GM18868 (cell line): ENCODE measurements around the gene TECPR2.

ENCODE experiments used
- ATAC-seq: cut with Tn5 transposase; IDR thresholded peaks from one replicate; pipeline ENCODE4 v1.9.1; 2021; ENCODE audit warnings: mild to moderate bottlenecking, moderate library complexity; ENCODE audit not compliant: unreplicated experiment

TECPR2 gene

DNA sequence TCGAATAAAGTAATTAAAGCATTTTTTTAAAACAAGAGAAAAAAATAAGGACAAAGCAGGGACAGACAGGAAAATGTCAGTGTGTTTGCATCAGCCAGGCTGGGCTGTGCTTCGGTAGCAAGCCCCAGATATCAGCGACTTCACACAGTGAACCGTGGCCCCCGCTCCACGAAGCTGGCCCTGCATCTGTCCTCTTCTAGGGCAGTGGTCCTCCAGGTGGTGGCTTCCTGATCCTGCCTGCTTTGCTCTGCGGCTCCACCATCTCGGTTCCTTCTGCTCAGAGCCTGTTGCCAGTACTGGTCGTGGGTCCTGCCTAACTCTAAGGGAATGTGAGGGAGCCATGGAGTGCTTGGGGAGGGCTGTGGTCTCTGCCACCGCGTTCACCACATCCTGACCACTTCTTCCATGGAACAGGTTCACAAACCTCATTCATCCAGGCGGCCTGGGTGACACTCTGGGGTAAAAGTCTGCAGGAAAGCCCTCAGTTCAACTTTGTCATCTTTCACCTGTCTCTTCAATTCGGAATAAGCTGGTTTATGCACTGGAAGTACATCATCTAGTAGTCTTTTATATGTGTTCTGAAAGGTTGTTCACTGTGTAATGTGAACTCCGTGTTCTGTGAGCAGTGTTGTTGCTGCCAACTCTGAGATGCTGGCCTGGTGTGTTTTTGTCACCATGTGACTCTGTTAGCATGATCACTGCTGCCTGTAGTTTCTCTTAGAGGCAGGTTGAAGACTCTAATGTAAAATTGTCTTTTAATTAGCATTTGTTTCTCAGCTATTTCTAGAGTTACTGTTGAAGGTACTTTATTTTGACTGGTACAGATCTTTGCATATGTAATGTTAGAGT lies 99.0 kb downstream of the TECPR2 start:
- ATAC-seq = no peak

DNA sequence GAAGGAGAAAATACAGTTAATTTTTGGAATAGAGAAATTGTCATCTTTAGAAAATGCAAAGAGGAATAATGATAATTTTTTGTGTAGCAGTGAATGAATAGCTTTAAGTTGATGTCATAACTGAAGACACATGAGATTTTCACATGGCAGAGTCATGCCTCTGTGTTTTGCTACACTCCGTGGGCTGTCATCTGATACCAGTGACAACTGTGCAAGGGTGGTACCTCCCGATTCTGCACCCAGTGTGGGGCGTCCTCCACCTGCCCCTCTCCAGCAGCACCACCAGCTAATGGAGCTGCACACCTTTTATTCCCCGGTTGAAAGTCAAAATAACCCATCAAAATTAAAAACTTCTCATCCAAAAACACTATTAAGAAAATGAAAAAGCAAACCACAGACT lies 99.7 kb downstream of the TECPR2 start:
- ATAC-seq = no peak

DNA sequence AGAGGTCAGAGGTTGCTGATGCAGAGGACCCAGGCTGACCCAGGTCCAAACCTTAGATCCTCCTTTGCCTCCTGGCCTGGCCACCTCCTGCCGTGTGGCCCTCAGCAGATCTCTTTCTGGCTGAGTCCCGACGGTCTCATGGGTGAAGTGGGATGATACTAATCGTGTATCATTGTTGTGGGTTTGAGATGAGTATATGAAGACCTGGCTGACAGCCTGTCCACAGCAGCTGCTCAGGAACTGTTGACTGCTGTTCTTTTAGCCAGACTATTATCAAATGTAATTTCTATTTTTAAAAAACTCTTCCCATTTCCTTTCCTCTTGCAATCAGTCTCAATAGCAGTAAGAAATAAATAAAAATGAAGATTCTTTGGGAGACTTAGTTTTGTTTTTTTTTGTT lies 101.3 kb downstream of the TECPR2 start:
- ATAC-seq = no peak

DNA sequence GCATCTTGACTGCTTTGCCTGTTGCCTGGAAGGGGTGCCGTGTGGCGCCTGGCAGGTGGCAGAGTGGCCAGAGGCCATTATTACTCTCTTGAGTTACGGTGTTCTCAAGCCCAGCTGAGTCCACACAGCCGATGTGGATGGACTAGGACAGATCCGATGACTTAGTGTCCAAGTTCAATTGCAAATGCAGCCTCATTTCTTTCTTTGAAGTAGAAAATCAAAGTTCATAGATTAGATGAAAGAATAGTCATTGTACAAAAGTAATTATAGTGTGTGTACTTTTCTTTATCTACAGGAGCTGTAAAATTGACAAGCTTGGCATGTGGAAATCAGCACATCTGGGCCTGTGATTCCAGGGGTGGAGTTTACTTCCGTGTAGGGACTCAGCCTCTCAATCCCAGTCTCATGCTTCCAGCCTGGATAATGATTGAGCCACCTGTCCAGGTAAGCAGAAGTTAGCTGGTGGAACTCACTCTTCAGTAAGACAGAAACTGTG lies 102.2 kb downstream of the TECPR2 start:
- no peak for ATAC-seq

DNA sequence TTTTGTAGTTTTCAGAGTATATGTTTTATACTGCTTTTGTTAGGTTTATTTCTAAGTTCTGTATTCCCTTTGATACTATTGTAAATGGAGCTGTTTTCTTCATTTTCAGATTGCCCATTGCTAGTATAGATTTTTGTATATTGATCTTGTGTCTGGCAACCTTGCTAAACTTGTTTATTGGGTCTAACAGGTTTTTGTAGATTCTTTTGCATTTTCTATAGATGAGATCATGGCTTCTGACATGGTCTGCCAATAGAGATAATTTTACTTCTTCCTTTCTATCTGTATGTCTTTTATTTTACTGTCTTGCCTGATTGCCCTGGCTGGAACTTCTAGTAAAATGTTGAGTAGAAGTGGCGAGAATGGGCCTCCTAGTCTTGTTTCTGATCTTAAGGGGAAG lies 106.5 kb downstream of the TECPR2 start:
- ATAC-seq = no peak

DNA sequence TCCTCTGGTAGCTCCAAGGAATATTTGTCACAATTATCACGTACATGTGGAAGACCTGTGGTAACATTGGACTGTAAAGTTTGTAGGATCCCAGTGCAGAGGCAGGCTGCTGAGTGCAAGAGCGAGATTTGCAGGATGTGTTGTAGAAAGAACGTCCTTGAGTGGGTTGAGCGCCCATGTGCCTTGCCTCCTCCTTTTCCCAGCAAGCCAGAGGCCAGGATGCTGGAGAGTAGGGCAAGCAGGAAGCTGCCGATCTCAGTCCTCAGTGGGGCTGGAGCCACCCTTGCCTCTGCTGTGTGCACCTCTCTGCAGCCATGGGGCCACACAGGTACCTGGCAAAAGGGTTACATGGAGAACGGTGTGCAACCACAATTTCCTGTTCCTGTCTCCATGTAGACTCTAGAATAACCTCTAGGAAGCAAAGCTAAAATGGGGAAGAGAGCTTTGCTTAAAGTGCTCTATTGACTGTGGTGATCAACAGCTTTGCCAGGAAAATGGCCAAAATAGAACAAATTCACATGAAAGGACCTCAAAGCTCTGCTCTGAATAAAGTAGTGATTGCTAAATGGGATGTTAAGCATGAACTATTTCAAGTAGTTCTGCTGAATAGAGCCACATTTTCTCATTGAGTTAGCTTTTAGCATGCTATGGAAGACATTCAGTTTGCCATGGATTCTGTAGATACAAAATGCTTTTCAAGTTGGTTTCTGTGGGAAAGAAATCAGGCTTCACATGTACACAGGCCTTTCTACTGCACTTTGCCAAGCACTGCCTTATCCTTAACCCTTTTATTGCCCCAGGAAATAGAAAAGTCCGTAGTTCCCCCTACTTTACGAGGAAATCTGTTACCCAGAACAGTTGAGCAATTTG lies 109.4 kb downstream of the TECPR2 start:
- ATAC-seq = no peak

DNA sequence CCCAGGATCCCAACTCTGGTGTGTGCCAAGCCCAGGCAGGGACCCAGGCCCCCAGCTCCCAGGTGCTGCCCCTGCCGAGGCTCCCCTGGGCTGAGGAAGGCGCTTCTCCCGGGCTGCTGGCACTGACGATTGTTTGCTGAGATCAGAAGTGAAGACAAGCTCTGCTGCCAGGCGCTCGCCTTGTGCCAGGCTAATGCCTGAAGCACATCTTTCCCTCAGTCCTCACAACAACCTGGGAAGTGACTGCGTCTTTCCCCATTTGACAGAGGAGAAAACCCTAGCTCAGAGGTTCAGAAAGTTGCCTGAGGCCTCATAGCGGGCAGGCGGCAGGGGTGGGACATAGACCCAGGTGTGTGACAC lies 110.0 kb downstream of the TECPR2 start:
- ATAC-seq = no peak

DNA sequence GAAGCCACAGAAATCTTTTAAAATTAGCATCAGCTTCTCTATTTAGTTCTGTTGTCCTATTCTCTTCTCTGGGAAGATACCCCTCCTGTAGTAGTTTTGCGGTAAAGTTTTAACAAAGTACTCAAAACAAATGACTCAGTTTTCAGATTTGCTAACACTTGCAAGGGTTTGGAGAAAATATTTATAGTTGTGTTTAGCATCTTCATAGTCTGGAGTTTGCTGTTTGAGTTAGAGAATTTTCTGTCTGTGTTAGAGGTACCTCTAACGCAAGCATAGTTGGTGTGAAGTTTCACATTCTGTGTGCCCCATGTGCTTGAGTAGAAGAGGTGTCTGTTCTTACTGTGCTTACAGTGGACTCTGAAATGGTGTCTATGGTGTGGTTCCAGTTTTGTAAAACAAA lies 110.8 kb downstream of the TECPR2 start:
- ATAC-seq = no peak

DNA sequence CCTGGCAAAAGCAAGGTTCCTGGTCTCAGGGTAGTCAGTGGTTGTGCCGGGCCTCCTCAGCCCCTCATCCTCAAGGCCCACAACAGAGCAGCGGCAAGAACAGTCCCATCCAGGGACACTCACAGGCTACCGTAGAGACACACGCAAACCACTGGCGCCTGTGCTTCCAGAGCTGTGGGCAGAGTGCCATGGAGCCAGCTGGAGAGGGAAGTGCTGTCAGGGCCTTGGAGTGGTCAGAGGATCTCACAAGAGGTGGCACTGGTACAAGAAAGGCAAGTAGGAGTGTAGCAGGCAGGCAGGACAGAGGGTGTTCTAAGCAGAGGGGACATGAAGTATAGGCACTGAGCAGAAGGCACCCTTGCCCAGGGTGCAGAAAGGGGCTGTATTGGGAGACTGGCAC lies 112.2 kb downstream of the TECPR2 start:
- no peak for ATAC-seq

DNA sequence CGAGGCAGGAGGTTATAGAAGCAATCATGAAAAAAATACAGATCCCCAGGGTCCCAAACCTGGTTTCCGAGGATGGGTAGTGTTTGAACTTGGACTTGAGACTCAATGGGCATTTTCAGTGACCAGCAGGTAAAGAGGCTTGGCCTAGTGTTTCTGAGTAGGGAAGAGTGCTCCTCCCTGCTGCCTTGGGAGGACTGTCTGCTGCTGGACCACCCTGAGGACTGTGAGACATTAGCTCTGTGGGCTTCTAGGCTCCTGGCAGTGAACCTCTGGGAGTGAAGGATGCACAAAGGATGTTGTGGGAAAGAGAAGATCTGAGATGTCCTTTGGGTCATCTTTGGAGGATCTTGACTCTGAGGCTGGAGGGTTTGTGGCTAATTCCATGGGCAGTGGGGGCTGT lies 116.4 kb downstream of the TECPR2 start:
- no peak for ATAC-seq

DNA sequence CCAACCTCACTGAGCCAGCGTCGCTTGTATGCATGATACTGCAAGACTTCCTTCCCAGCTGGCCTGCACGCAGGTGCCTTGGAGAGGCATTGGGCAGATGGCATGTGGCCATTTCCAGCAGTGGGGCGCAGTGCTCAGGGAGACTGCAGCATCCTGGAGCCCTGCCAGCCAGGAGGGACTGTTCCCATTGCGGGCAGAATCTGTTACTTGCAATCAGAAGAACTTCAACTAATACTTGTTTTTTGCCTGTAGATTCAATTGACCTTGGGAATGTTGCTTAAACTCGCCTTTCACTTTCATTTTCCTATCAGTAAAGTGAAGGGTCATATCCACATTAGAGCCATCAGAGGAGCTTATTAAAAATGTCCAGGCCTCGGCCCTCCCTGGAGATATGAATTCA lies 117.0 kb downstream of the TECPR2 start:
- ATAC-seq = no peak

DNA sequence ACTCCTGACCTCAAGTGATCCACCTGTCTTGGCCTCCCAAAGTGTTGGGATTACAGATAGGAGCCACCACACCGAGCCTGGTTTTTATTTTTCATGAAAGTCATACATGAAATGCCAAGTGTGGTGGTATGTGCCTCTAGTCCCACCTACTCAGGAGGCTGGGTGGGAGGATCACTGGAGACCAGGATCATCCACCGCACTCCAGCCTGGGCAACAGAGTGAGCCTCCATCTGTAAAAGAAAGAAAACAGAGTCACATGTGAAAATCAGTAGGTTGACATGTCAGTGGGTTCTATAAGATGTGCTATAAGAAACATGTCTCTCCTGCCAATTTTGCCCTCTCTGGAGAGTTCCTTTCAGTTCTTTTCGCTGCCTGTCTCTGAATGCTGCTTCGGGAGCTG lies 118.6 kb downstream of the TECPR2 start:
- ATAC-seq = no peak

DNA sequence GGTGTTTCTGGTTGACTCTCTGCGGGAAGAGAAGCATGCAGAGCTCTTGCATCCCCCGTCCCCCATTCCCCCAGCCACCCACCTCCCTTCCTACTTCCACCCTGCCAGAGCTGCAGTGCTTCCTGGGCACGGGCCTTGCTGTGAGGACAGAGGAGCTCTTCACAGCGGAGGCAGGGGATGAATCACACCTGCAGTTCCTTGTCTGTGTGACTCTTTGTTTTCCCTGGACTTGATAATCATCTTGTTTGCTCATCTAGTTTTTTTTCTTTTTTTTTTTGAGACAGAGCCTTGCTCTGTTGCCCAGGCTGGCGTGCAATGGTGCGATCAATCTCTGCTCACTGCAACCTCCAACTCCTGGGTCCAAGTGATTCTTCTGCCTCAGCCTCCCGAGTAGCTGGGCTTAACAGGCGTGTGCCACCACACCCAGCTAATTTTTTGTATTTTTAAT lies 119.1 kb downstream of the TECPR2 start:
- no peak for ATAC-seq

DNA sequence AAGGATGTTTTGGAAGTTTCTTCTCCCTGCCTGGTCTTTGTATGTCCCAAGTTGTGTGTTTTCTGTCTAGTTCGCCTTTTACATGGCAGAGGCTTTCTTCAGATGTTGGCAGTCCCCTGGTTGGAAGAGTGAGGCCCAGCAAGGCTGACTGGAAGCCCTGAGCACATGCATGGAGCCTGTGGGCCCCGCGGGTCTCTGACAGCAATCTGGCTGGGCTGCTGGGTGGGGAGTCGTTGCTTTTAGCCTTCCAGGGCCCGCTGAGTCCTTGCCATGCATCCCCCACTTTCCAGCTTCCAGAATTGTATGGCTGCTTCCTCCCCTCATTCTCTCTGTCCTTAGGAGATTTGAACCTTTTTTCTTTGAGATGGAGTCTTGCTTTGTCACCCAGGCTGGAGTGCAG lies 121.6 kb downstream of the TECPR2 start:
- ATAC-seq = no peak

DNA sequence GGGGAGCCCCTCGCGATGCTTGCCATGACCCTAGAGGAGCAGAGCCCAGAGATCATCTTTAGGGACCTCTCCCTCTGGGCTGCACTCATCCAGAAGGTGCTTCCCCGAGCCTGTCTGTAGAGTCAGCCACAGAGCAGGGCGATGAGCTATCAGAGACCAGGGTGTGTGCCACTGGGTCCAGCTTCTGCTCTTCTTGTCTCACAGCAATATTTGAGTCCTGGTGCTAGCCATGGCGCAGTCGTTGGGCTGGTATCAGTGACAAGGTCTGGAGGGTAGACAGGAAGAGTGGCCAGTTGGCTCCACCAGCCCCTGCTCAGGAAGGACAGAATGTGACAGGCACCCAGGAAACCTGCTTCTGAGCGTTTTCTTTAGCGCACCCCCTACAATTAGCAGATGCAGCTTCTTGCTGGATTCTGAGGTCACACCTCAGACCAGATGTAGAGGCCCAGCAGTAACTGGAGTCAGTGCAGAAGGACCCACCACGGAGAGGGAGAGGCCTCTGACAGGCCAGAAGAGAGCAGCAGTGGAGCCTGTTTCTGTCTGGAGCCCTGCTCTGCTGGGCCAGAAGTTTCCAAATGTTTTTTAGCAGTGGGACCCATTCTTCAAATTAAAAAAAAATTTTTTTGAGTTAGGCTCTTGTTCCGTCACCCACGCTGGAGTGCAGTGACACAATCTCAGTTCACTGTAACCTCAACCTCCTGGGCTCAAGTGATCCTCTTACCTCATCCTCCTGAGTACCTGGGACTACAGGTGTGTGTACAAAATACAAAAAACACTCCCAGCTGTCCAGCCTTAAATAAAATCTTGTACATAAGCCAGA lies 123.2 kb downstream of the TECPR2 start:
- ATAC-seq = no peak

DNA sequence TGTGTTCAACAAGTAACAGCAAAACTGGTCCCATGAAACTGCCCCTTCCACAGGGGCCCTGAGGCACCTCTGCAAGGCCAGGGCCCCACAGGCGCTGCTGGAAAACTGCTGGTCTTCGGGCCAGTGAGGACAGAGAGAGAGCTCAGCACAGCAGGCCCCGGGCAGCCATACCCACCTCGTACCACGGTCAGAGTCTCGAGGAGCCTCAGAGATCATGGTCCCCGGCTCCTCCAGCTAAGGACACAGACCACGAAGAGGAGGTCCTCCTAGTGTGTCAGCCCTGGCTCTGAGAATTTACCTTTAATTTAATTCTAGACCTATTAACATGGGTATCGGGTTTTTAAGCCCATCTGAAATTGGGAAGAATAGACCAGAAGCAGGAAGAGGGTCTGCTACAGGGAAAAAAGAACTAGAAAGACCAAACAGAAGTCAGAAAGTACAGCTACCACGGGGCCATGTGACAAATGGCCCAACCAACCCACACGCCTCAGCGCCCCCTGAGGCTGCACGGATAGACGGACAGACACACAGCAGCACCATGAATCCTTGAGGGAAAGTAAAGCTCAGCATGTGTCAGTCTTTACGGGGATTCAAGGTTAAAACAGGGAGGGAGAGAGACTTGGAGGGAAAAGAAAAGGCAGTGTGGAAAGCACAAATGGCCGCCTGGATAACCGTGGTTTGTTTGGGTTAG lies 123.9 kb downstream of the TECPR2 start:
- no peak for ATAC-seq

DNA sequence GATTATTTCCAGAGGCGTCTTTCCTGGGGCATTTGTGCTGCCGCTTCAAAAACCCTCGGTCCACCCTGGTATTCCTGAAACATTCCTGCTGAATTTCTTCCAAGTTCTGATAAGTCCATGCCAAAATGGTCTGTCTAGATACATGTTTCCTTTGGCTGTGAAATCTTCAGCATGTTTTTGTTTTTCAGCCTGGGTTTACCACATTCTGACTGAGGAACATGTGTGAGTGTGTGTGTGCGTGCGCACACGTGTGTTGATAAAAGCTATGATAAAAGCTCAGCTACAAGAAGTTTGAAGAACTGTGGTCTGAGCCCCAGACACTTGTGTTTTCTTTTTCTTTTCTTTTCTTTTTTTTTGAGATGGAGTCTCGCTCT lies 124.5 kb downstream of the TECPR2 start:
- ATAC-seq = no peak

DNA sequence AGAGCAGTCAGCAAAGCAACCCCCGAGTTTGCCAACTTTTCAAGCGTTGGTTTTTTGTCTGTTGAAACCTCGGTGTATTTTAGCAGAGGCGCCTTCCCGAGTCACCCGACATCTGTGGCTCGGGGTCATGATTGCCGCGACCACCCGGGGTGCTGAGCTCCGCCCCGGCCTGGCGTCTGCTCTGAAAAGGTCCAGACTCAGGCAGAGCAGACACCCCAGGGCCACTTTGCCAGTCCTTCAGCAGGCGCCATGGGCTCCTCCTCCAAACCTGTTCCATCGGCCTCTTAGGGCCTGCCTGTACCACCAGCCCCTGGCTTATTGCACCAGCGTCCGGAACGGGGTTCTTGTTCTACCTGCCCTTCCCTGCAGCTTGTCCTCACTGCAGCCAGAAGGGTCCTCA lies 127.7 kb downstream of the TECPR2 start:
- ATAC-seq = no peak

DNA sequence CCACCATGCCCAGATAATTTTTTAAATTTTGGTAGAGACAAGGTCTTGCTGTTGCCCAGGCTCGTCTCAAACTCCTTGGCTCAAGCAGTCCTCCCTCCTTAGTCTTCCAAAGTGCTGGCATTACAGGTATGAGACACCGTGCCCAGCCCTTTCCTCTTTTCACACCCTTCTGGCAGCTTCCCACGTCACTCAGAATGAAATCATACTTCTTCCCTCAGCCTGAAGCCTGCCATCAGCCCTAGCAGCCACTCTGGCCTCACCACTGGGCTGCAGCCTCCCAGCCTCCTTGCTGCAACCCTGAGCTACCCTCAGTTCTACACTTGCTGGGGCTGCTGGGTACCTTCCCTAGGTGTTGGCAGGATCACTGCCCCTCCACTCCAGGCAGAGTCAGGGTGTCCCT lies 128.6 kb downstream of the TECPR2 start:
- no peak for ATAC-seq

DNA sequence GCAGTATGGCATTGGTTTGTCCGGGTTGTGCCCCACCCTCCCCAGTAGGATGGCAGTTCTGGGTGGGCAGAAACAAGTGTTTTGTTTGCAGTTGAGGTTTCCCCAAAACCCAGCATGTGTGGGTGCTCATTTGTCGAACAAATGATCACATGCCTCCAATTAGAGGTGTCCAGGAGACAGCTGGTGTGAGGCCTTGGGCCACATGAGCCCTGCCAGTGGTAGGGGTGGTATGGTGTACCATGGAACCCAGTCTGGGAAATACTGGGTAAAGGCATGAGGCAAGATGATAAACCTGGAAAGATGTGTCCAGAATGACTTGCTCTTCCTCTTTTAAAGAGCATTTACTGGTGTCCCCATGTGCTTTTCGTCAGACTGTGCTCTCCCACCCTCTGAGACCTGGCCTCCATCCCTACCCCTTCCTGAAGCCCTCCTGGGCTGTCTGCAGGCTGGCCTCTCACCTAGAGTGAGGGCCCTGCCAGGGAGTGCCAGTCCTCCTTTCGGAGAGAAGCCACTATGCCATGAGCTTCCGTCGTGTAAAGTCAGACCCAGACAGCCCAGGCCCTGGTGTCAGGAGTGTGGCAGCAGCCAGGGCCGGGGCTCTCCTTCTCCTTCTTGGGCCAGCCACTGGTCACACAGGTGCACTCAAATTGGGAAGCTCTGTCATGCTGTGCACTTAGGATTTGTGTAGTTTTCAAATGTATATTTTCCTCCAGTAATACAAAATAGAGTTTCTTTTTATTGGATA lies 129.2 kb downstream of the TECPR2 start:
- no peak for ATAC-seq
